Neuronal stem cell (in vitro differentiated cells): ENCODE measurements around the gene PRKACG.

ENCODE experiments used
- DNase-seq: peaks from one replicate; pipeline ENCODE4 v3.0.0-alpha.2; 2013; ENCODE audit warnings: low spot score
- H2AFZ ChIP-seq: one replicate; pipeline ENCODE4 v1.6.1; 2013; ENCODE audit warnings: mild to moderate bottlenecking, low read length, inconsistent platforms
- H2AK5ac ChIP-seq: 2 replicates; pipeline ENCODE4 v1.6.1; 2013; ENCODE audit warnings: low read depth, mild to moderate bottlenecking, inconsistent platforms, low read length, moderate library complexity, mixed read lengths
- H2BK120ac ChIP-seq: 2 replicates; pipeline ENCODE4 v1.6.1; 2013; ENCODE audit warnings: low read depth, mild to moderate bottlenecking, inconsistent platforms, low read length, moderate library complexity, mixed read lengths
- H2BK12ac ChIP-seq: one replicate; pipeline ENCODE4 v1.6.1; 2013; ENCODE audit warnings: low read length, inconsistent platforms
- H2BK15ac ChIP-seq: 2 replicates; pipeline ENCODE4 v1.6.1; 2013; ENCODE audit warnings: mild to moderate bottlenecking, low read length, inconsistent platforms, mixed read lengths
- H2BK5ac ChIP-seq: one replicate; pipeline ENCODE4 v1.6.1; 2013; ENCODE audit warnings: inconsistent platforms, mild to moderate bottlenecking, low read length, moderate library complexity
- H3K14ac ChIP-seq: one replicate; pipeline ENCODE4 v1.6.1; 2013; ENCODE audit warnings: low read length, inconsistent platforms
- H3K18ac ChIP-seq: 2 replicates; pipeline ENCODE4 v1.6.1; 2013; ENCODE audit warnings: low read length, inconsistent platforms
- H3K23ac ChIP-seq: 2 replicates; pipeline ENCODE4 v1.6.1; 2013; ENCODE audit warnings: low read depth, mild to moderate bottlenecking, mixed read lengths, low read length, inconsistent platforms; ENCODE audit not compliant: poor library complexity
- H3K27ac ChIP-seq: replicated peaks from 3 replicates; pipeline ENCODE4 v1.5.1; 2013; ENCODE audit warnings: low read length, inconsistent platforms
- H3K27me3 ChIP-seq, 3 experiments: 2 replicates each; pipeline ENCODE4 v1.6.1; 2013; ENCODE audit warnings: low read length in 3 of 3, mild to moderate bottlenecking in 2 of 3, inconsistent platforms in 1 of 3, low read depth in 1 of 3, mixed read lengths in 1 of 3, moderate library complexity in 1 of 3; ENCODE audit not compliant: control insufficient read depth in 3 of 3, insufficient read depth in 3 of 3
- H3K36me3 ChIP-seq, 2 donors: replicated peaks in 1 of 2; 2 replicates each; pipeline ENCODE4 v1.6.1; 2013; ENCODE audit warnings: low read length in 2 of 2; ENCODE audit not compliant: control insufficient read depth in 2 of 2, insufficient read depth in 2 of 2
- H3K4ac ChIP-seq: 2 replicates; pipeline ENCODE4 v1.6.1; 2013; ENCODE audit warnings: inconsistent platforms, mild to moderate bottlenecking, low read length, moderate library complexity
- H3K4me1 ChIP-seq, 2 donors: 1 replicate in 1 of 2; 2 replicates in 1 of 2; pipeline ENCODE4 v1.6.1; 2013; ENCODE audit warnings: low read length in 2 of 2, low read depth in 1 of 2; ENCODE audit not compliant: control insufficient read depth in 2 of 2, insufficient read depth in 1 of 2
- H3K4me2 ChIP-seq: one replicate; pipeline ENCODE4 v1.6.1; 2013; ENCODE audit warnings: mild to moderate bottlenecking, low read length, inconsistent platforms; ENCODE audit not compliant: insufficient read depth, poor library complexity, severe bottlenecking
- H3K4me3 ChIP-seq, 2 donors: 2 replicates each; pipeline ENCODE4 v1.5.1; 2013; ENCODE audit warnings: low read length in 2 of 2, mild to moderate bottlenecking in 2 of 2, inconsistent platforms in 1 of 2, moderate library complexity in 1 of 2
- H3K79me1 ChIP-seq: one replicate; pipeline ENCODE4 v1.6.1; 2013; ENCODE audit warnings: low read depth, mild to moderate bottlenecking, inconsistent platforms, low read length, moderate library complexity
- H3K9ac ChIP-seq: one replicate; pipeline ENCODE4 v1.6.1; 2013; ENCODE audit warnings: mild to moderate bottlenecking, low read depth, low read length, inconsistent platforms; ENCODE audit not compliant: poor library complexity
- H3K9me3 ChIP-seq, 2 donors: replicated peaks in 1 of 2; 2 replicates each; pipeline versions ENCODE3 to v1.6.1; 2013; ENCODE audit warnings: low read length in 2 of 2, mild to moderate bottlenecking in 2 of 2, inconsistent platforms in 1 of 2, low read depth in 1 of 2, mixed read lengths in 1 of 2, moderate library complexity in 1 of 2; ENCODE audit not compliant: control insufficient read depth in 2 of 2, insufficient read depth in 1 of 2
- H4K8ac ChIP-seq: one replicate; pipeline ENCODE4 v1.6.1; 2013; ENCODE audit warnings: low read depth, mild to moderate bottlenecking, inconsistent platforms, low read length, moderate library complexity
- H4K91ac ChIP-seq: one replicate; pipeline ENCODE4 v1.6.1; 2013; ENCODE audit warnings: low read length, low read depth, mild to moderate bottlenecking, inconsistent platforms; ENCODE audit not compliant: poor library complexity
- WGBS, 2 donors: extraction: QIAGEN DNeasy Blood & Tissue Kit; methylation state at CpG; one replicate each; pipeline ENCODE4 v1.1.7; 2013; ENCODE audit warnings: missing lambda C conversion rate in 2 of 2, mixed read lengths in 1 of 2; ENCODE audit not compliant: insufficient read length in 2 of 2, insufficient replicate concordance in 1 of 2; ENCODE audit errors: extremely low coverage in 2 of 2; 5-methylcytosine and 5-hydroxymethylcytosine counted together

PRKACG gene

GRCh38 chr9:68999393-69000105 lies 14.4 kb downstream of the PRKACG start:
- H2BK120ac ChIP-seq, result no peak overlapping the region
- H2BK15ac ChIP-seq, result no peak overlapping the region
- H3K4me2 ChIP-seq, result no peak overlapping the region
- DNase-seq, result peak; percentile 52
- no peak overlapping the region for H3K18ac ChIP-seq
- no peak overlapping the region for H3K14ac ChIP-seq
- H2AK5ac ChIP-seq, result no peak overlapping the region
- H3K4ac ChIP-seq, result no peak overlapping the region
- no peaks in the 10 kb centered on the region for H3K27me3 ChIP-seq
- H3K9ac ChIP-seq, result no peak overlapping the region
- H4K8ac ChIP-seq, result no peak overlapping the region
- H4K91ac ChIP-seq, result no peak overlapping the region
- H2BK12ac ChIP-seq, result no peak overlapping the region
- no peaks in the 10 kb centered on the region for H3K9me3 ChIP-seq
- H2BK5ac ChIP-seq, result no peak overlapping the region
- no CpG with 5 or more reads among the region's 10 CpGs for WGBS, 2 donors
- H3K79me1 ChIP-seq, result no peaks in the 10 kb centered on the region
- no peak overlapping the region for H3K27ac ChIP-seq
- no peak overlapping the region for H3K23ac ChIP-seq
- no peak overlapping the region for H3K4me3 ChIP-seq
- peaks cover 0 to 74% of the 10 kb centered on the region in 2 donors for H3K36me3 ChIP-seq
- H3K4me1 ChIP-seq, result peaks cover 0 to 20% of the 10 kb centered on the region in 2 donors
- H2AFZ ChIP-seq, result no peak overlapping the region

GRCh38 chr9:68998812-68999211 lies 15.1 kb downstream of the PRKACG start:
- peaks cover 0 to 20% of the 10 kb centered on the region in 2 donors for H3K4me1 ChIP-seq
- peak overlapping the region; percentile 58 for H3K18ac ChIP-seq
- no peaks in the 10 kb centered on the region for H3K79me1 ChIP-seq
- no peak overlapping the region for H2BK15ac ChIP-seq
- no peak overlapping the region for H3K4ac ChIP-seq
- H3K9me3 ChIP-seq, result no peaks in the 10 kb centered on the region
- H3K4me3 ChIP-seq, result no peak overlapping the region
- no peak overlapping the region for H3K14ac ChIP-seq
- H3K36me3 ChIP-seq, result peaks cover 0 to 70% of the 10 kb centered on the region in 2 donors
- H2AFZ ChIP-seq, result no peak overlapping the region
- peak overlapping the region; percentile 76 for H2BK5ac ChIP-seq
- no peak overlapping the region for H3K9ac ChIP-seq
- H3K27ac ChIP-seq, result peak overlapping the region; percentile 83
- no peak overlapping the region for H2AK5ac ChIP-seq
- no peak for DNase-seq
- no peak overlapping the region for H2BK120ac ChIP-seq
- H3K4me2 ChIP-seq, result no peak overlapping the region
- H3K27me3 ChIP-seq, result no peaks in the 10 kb centered on the region
- no peak overlapping the region for H4K8ac ChIP-seq
- no peak overlapping the region for H4K91ac ChIP-seq
- WGBS, 2 donors, result no CpG with 5 or more reads among the region's 5 CpGs
- H2BK12ac ChIP-seq, result no peak overlapping the region
- no peak overlapping the region for H3K23ac ChIP-seq

GRCh38 chr9:68998385-68998784 lies 15.5 kb downstream of the PRKACG start:
- Histone ChIP-seq H3K23ac (no peak overlapping the region), H3K14ac (no peak overlapping the region), H3K9ac (no peak overlapping the region), H4K91ac (no peak overlapping the region), H3K4me2 (no peak overlapping the region), H2BK15ac (no peak overlapping the region), H4K8ac (no peak overlapping the region), H2BK120ac (no peak overlapping the region), H2BK12ac (no peak overlapping the region), H3K4me1 (peaks cover 0 to 19% of the 10 kb centered on the region in 2 donors), H2BK5ac (peak overlapping the region; percentile 76), H3K36me3 (peaks cover 0 to 70% of the 10 kb centered on the region in 2 donors), H3K27me3 (no peaks in the 10 kb centered on the region), H3K18ac (peak overlapping the region; percentile 58), H3K4me3 (no peak overlapping the region), H2AK5ac (no peak overlapping the region), H3K9me3 (no peaks in the 10 kb centered on the region), H3K79me1 (no peaks in the 10 kb centered on the region), H2AFZ (no peak overlapping the region), H3K4ac (no peak overlapping the region), H3K27ac (peak overlapping the region; percentile 83)
- no peak for DNase-seq
- WGBS, 2 donors, result no CpG with 5 or more reads among the region's 4 CpGs

- Histone ChIP-seq H3K14ac (no peak overlapping the region), H2BK12ac (no peak overlapping the region), H4K91ac (no peak overlapping the region), H2BK5ac (no peak overlapping the region), H3K36me3 (peaks cover 0 to 70% of the 10 kb centered on the region in 2 donors), H3K4me1 (peaks cover 0 to 15% of the 10 kb centered on the region in 2 donors), H3K23ac (no peak overlapping the region), H2AK5ac (no peak overlapping the region), H2BK15ac (no peak overlapping the region), H3K4ac (no peak overlapping the region), H3K79me1 (no peaks in the 10 kb centered on the region), H4K8ac (no peak overlapping the region), H2AFZ (no peak overlapping the region), H2BK120ac (no peak overlapping the region), H3K9me3 (no peaks in the 10 kb centered on the region), H3K9ac (no peak overlapping the region), H3K18ac (no peak overlapping the region), H3K4me3 (no peak overlapping the region), H3K27ac (peak overlapping the region; percentile 83), H3K27me3 (no peaks in the 10 kb centered on the region), H3K4me2 (no peak overlapping the region)
- DNase-seq, result peak; percentile 58
- no CpG with 5 or more reads among the region's 3 CpGs for WGBS, 2 donors
Observed at GRCh38 chr9:68997666-68998065, 16.2 kb downstream of the PRKACG start.
